Vagina (tissue), 2 donors: ENCODE results near the gene NRG2.

Experiments used
- POLR2A ChIP-seq, 2 donors: fragments of 450-650 bp; IDR thresholded peaks; one replicate each; pipeline ENCODE4 v1.6.1; 2017; ENCODE audit warnings: antibody characterized with exemption in 2 of 2, mild to moderate bottlenecking in 2 of 2, moderate library complexity in 2 of 2
- TF ChIP-seq, protein P1 (sequence below), 3 experiments: fragments of 450-650 bp in 2 of 3; fragments of 200-600 bp in 1 of 3; sonication (generic) in 1 of 3; IDR thresholded peaks; one replicate each; pipeline ENCODE4 v1.5.1; 2017 to 2019; ENCODE audit warnings: antibody characterized with exemption in 3 of 3, mild to moderate bottlenecking in 2 of 3, moderate library complexity in 2 of 3

GRCh38 chr5:139951983-139952382, 91.1 kb downstream of the NRG2 start:
- no peak for TF ChIP-seq POLR2A (IDR thresholded peaks at IDR 0.05)
- TF ChIP-seq, protein P1, sequence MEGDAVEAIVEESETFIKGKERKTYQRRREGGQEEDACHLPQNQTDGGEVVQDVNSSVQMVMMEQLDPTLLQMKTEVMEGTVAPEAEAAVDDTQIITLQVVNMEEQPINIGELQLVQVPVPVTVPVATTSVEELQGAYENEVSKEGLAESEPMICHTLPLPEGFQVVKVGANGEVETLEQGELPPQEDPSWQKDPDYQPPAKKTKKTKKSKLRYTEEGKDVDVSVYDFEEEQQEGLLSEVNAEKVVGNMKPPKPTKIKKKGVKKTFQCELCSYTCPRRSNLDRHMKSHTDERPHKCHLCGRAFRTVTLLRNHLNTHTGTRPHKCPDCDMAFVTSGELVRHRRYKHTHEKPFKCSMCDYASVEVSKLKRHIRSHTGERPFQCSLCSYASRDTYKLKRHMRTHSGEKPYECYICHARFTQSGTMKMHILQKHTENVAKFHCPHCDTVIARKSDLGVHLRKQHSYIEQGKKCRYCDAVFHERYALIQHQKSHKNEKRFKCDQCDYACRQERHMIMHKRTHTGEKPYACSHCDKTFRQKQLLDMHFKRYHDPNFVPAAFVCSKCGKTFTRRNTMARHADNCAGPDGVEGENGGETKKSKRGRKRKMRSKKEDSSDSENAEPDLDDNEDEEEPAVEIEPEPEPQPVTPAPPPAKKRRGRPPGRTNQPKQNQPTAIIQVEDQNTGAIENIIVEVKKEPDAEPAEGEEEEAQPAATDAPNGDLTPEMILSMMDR (IDR thresholded peaks at IDR 0.05): no peak
